DND-41 (cell line): ENCODE data around the gene RBM6.

ENCODE experiments used
- ATAC-seq: fragments of 200-7000 bp; cut with Tn5 transposase; 3 replicates; pipeline ENCODE4 v1.9.1; 2021; ENCODE audit warnings: low read depth; ENCODE audit not compliant: insufficient read depth
- DNase-seq: peaks from one replicate; pipeline ENCODE4 v3.0.0-alpha.2; 2020
- H2AFZ ChIP-seq: 2 replicates; pipeline ENCODE4 v1.6.0; 2012; ENCODE audit warnings: low read depth, low read length
- H3K27ac ChIP-seq: 2 replicates; pipeline ENCODE4 v1.5.1; 2012; ENCODE audit warnings: low read length, inconsistent platforms
- H3K27me3 ChIP-seq: fragments of 200-600 bp; sonication (generic); 2 replicates; pipeline ENCODE4 v1.6.0; 2012; ENCODE audit warnings: low read length, mild to moderate bottlenecking, inconsistent platforms; ENCODE audit not compliant: insufficient read depth, poor library complexity
- H3K36me3 ChIP-seq: 2 replicates; pipeline ENCODE4 v1.5.1; 2012; ENCODE audit warnings: low read length, inconsistent platforms; ENCODE audit not compliant: insufficient read depth
- H3K4me1 ChIP-seq: 2 replicates; pipeline ENCODE4 v1.5.1; 2012; ENCODE audit warnings: mild to moderate bottlenecking, low read length; ENCODE audit not compliant: insufficient read depth
- H3K4me2 ChIP-seq: 2 replicates; pipeline ENCODE4 v1.6.0; 2012; ENCODE audit warnings: mild to moderate bottlenecking, moderate library complexity, low read length, inconsistent platforms; ENCODE audit not compliant: insufficient read depth
- H3K4me3 ChIP-seq, 2 experiments: fragments of 200-600 bp in 1 of 2; shearing (Covaris generic) in 1 of 2; 2 replicates each; pipeline ENCODE4 v1.5.1; 2012 to 2016; ENCODE audit warnings: inconsistent platforms in 2 of 2, low read length in 2 of 2, mild to moderate bottlenecking in 2 of 2, low read depth in 1 of 2, moderate library complexity in 1 of 2
- H3K79me2 ChIP-seq: 2 replicates; pipeline ENCODE4 v1.6.0; 2012; ENCODE audit warnings: low read length, inconsistent platforms; ENCODE audit not compliant: insufficient read depth
- H3K9ac ChIP-seq: 2 replicates; pipeline ENCODE4 v1.6.0; 2012; ENCODE audit warnings: low read depth, mild to moderate bottlenecking, inconsistent platforms, low read length, moderate library complexity
- H3K9me3 ChIP-seq: 2 replicates; pipeline ENCODE4 v1.5.1; 2012; ENCODE audit warnings: low read length, moderate library complexity, mild to moderate bottlenecking, inconsistent platforms; ENCODE audit not compliant: insufficient read depth, severe bottlenecking
- H4K20me1 ChIP-seq: 2 replicates; pipeline ENCODE4 v1.6.0; 2012; ENCODE audit warnings: low read length; ENCODE audit not compliant: insufficient read depth
- EZH2 ChIP-seq: IDR thresholded peaks from 3 replicates; pipeline ENCODE4 v1.6.1; 2012; ENCODE audit warnings: borderline replicate concordance, low read depth, mild to moderate bottlenecking, moderate library complexity, low read length, inconsistent platforms; ENCODE audit not compliant: severe bottlenecking
- TF ChIP-seq, protein P1 (sequence below): IDR thresholded peaks from 2 replicates; pipeline ENCODE4 v1.5.1; 2012; ENCODE audit warnings: borderline replicate concordance, low read length, moderate library complexity, mild to moderate bottlenecking; ENCODE audit not compliant: poor library complexity, severe bottlenecking; ENCODE audit errors: extremely low read depth

RBM6 gene

DNA sequence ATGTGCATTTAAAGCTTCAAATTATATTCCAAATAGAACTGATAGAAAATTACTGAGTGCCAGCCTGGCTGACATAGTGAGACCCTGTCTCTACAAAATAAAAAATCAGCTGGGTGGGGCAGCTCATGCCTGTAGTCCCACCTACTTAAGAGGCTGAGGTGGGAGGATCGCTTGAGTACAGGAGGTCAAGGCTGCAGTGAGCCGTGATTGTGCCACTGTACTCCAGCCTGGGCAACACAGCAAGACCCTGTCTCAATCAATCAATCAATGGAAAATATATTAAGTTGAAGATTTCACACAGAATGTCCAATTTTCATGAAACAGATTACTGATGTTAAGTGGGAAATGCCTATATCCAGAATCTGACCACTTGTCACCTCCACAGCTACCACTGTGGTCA is 14.5 kb upstream of the RBM6 start:
- Histone ChIP-seq H3K36me3 (no peaks in the 10 kb centered on the region; the same call in 1 of the 2 replicates), H2AFZ (no peak overlapping the region), H4K20me1 (no peaks in the 10 kb centered on the region), H3K27ac (no peak overlapping the region), H3K9ac (no peak overlapping the region), H3K27me3 (no peaks in the 10 kb centered on the region), H3K4me3 (no peak overlapping the region), H3K4me1 (peaks cover 23% of the 10 kb centered on the region), H3K9me3 (no peaks in the 10 kb centered on the region), H3K4me2 (no peak overlapping the region), H3K79me2 (peaks cover 18% of the 10 kb centered on the region)
- no peak for DNase-seq
- no peak for ATAC-seq
- no peak for TF ChIP-seq EZH2
- TF ChIP-seq, protein P1, sequence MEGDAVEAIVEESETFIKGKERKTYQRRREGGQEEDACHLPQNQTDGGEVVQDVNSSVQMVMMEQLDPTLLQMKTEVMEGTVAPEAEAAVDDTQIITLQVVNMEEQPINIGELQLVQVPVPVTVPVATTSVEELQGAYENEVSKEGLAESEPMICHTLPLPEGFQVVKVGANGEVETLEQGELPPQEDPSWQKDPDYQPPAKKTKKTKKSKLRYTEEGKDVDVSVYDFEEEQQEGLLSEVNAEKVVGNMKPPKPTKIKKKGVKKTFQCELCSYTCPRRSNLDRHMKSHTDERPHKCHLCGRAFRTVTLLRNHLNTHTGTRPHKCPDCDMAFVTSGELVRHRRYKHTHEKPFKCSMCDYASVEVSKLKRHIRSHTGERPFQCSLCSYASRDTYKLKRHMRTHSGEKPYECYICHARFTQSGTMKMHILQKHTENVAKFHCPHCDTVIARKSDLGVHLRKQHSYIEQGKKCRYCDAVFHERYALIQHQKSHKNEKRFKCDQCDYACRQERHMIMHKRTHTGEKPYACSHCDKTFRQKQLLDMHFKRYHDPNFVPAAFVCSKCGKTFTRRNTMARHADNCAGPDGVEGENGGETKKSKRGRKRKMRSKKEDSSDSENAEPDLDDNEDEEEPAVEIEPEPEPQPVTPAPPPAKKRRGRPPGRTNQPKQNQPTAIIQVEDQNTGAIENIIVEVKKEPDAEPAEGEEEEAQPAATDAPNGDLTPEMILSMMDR, result no peak

DNA sequence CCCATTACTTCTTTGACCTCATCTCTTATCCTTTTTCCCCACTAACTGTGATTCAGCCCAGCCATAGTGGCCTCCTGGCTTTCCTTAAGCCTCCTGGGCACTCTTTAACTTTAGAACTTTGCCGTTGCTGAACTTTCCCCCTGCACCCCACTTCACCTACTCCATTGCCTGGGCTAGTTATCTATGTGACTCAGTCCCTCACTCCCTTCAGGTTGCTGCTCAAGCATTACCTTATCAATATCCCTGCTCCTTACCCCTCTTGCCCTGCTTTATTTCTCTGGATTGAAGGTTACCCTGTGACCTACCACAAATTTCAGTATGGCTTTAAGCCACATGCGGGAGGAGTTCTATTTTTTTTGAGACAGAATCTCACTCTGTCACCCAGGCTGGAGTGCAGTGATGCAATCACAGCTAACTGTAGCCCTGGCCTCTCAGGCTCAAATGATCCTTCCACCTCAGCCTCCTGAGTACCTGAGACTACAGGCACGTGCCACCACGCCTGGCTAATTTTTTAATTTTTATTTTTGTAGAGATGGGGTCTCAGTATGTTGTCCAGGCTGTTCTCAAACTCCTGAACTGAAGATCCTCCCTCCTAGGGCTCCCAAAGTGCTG is 13.7 kb upstream of the RBM6 start:
- TF ChIP-seq, protein P1, result no peak
- TF ChIP-seq EZH2, result no peak
- Histone ChIP-seq H3K4me3 (no peak overlapping the region), H3K4me2 (no peak overlapping the region), H3K9me3 (no peaks in the 10 kb centered on the region), H3K79me2 (peaks cover 18% of the 10 kb centered on the region), H3K4me1 (peaks cover 24% of the 10 kb centered on the region), H3K27ac (no peak overlapping the region), H3K27me3 (no peaks in the 10 kb centered on the region), H3K9ac (no peak overlapping the region), H3K36me3 (no peaks in the 10 kb centered on the region; the same call in 1 of the 2 replicates), H4K20me1 (no peaks in the 10 kb centered on the region), H2AFZ (no peak overlapping the region)
- DNase-seq (no peak), ATAC-seq (no peak)

DNA sequence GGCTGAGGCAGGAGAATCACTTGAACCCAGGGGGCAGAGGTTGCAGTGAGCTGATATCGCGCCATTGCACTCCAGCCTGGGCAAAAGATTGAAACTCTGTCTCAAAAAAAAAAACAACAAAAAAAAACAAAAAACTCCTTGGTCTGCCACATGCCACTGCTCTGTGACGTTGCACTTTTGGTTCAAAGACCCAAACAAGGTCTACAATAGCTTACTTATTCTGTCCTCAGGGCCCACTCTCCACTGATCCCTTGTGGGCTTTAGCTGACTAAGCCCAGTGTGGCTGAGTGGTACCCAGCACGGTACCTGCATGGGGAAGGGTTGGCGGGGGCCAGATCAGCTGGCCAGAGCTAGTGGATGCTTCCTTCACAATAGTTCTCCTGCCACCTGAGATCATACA is 12.2 kb upstream of the RBM6 start:
- ATAC-seq, result no peak
- Histone ChIP-seq H3K4me2 (peak overlapping the region; percentile 65; the same call in 1 of the 2 replicates), H3K4me3 (no peak overlapping the region), H3K36me3 (no peaks in the 10 kb centered on the region; the same call in 1 of the 2 replicates), H3K79me2 (peaks cover 18% of the 10 kb centered on the region), H3K27ac (no peak overlapping the region), H4K20me1 (no peaks in the 10 kb centered on the region), H3K27me3 (no peaks in the 10 kb centered on the region), H3K9ac (no peak overlapping the region), H3K9me3 (no peaks in the 10 kb centered on the region), H3K4me1 (peaks cover 24% of the 10 kb centered on the region), H2AFZ (no peak overlapping the region)
- DNase-seq, result no peak
- no peak for TF ChIP-seq EZH2
- TF ChIP-seq, protein P1, result no peak
